Prostate gland (tissue), 1 donor: ENCODE measurements around the gene C1orf105.

Experiments used
- POLR2A ChIP-seq: fragments of 450-650 bp; IDR thresholded peaks from one replicate; pipeline ENCODE4 v1.6.1; 2016; ENCODE audit warnings: antibody characterized with exemption, mild to moderate bottlenecking
- POLR2AphosphoS5 ChIP-seq: sonication (generic); formaldehyde crosslinking; IDR thresholded peaks from one replicate; pipeline ENCODE4 v1.6.1; 2017; ENCODE audit warnings: antibody characterized with exemption

- TF ChIP-seq POLR2AphosphoS5 (no peak), POLR2A (no peak)
Observed at GRCh38 chr1:172380441-172381244, 39.8 kb upstream of the C1orf105 start.
